Medulla oblongata (tissue), 1 donor: ENCODE measurements around the gene DYNC2LI1.

Experiments used
- DNase-seq: peaks from one replicate; pipeline ENCODE4 v3.0.0-alpha.2; 2015; ENCODE audit errors: extremely low spot score

The DYNC2LI1 gene

GRCh38 chr2:43818761-43819160, 44.9 kb downstream of the DYNC2LI1 start:
- DNase-seq, result no peak

- DNase-seq, result no peak
Measured at GRCh38 chr2:43819491-43820163, 45.8 kb downstream of the DYNC2LI1 start.

- DNase-seq, result no peak
Measured at GRCh38 chr2:43822839-43823238, 49.0 kb downstream of the DYNC2LI1 start.

GRCh38 chr2:43823751-43824150, 49.9 kb downstream of the DYNC2LI1 start:
- DNase-seq, result no peak

- no peak for DNase-seq
Measured at GRCh38 chr2:43824512-43824911, 50.7 kb downstream of the DYNC2LI1 start.

- no peak for DNase-seq
Measured at GRCh38 chr2:43824951-43825493, 51.2 kb downstream of the DYNC2LI1 start.

GRCh38 chr2:43825841-43826240, 52.0 kb downstream of the DYNC2LI1 start:
- no peak for DNase-seq

- DNase-seq, result no peak
Measured at GRCh38 chr2:43826305-43827250, 52.7 kb downstream of the DYNC2LI1 start.

- DNase-seq, result no peak
Measured at GRCh38 chr2:43831543-43832294, 57.9 kb downstream of the DYNC2LI1 start.

- no peak for DNase-seq
Measured at GRCh38 chr2:43832457-43832856, 58.6 kb downstream of the DYNC2LI1 start.

GRCh38 chr2:43837033-43837432, 63.2 kb downstream of the DYNC2LI1 start:
- no peak for DNase-seq

GRCh38 chr2:43837831-43838559, 64.2 kb downstream of the DYNC2LI1 start:
- DNase-seq, result no peak

- DNase-seq, result no peak
Measured at GRCh38 chr2:43838560-43839267, 64.9 kb downstream of the DYNC2LI1 start, which contains the start of the genes ABCG5 and ABCG8. ABCG5 (minus strand) TSS chr2:43838839; CDS start chr2:43838679, 160 bp downstream. ABCG8 (plus strand) TSS chr2:43838971; CDS start chr2:43839054, 83 bp downstream.

- DNase-seq, result no peak
Measured at GRCh38 chr2:43839776-43840564, 66.1 kb downstream of the DYNC2LI1 start.

GRCh38 chr2:43840965-43841364, 67.1 kb downstream of the DYNC2LI1 start:
- DNase-seq, result no peak

- no peak for DNase-seq
Measured at GRCh38 chr2:43841949-43842865, 68.4 kb downstream of the DYNC2LI1 start.

GRCh38 chr2:43842866-43843226, 69.0 kb downstream of the DYNC2LI1 start:
- DNase-seq, result no peak

- no peak for DNase-seq
Measured at GRCh38 chr2:43845181-43845580, 71.3 kb downstream of the DYNC2LI1 start.
